Measurements from ENCODE around the gene C3orf49.

GRCh38 chr3:63817225-63817624 is 1.9 kb upstream of the C3orf49 start:
- TF ChIP-seq EZH2 (IDR thresholded peaks at IDR 0.05; ENCODE audit: borderline replicate concordance, low read depth, low read length, severe bottlenecking) (no peak), CTCF (IDR thresholded peaks at IDR 0.05; ENCODE audit: borderline replicate concordance, extremely low read depth, low read length, poor library complexity, severe bottlenecking) (no peak)

Measured in DND-41 (cell line).